ENCODE results near the gene RERE.
"Not testable (repeated sequence)": the region's sequence is repeated elsewhere in the genome, so short reads cannot be mapped to it uniquely, and the experiment has no call there.

RERE gene

GRCh38 chr1:8631163-8631562 is 186.3 kb downstream of the RERE start:
- no peak for DNase-seq

- peak; percentile 68 for DNase-seq
Observed at GRCh38 chr1:8629241-8630091, 188.0 kb downstream of the RERE start.

GRCh38 chr1:8628606-8629005 is 188.8 kb downstream of the RERE start:
- DNase-seq, result no peak

- no peak for DNase-seq
Observed at GRCh38 chr1:8627728-8628127, 189.7 kb downstream of the RERE start.

GRCh38 chr1:8625981-8626898 is 191.2 kb downstream of the RERE start:
- no peak for DNase-seq

GRCh38 chr1:8625491-8625890 is 191.9 kb downstream of the RERE start:
- no peak for DNase-seq

GRCh38 chr1:8623651-8624192 is 193.7 kb downstream of the RERE start:
- not testable (repeated sequence) for DNase-seq

GRCh38 chr1:8621785-8622348 is 195.6 kb downstream of the RERE start:
- DNase-seq, result not testable (repeated sequence)

GRCh38 chr1:8621034-8621582 is 196.3 kb downstream of the RERE start:
- DNase-seq, result not testable (repeated sequence)

- not testable (repeated sequence) for DNase-seq
Observed at GRCh38 chr1:8619917-8620502, 197.4 kb downstream of the RERE start.

- not testable (repeated sequence) for DNase-seq
Observed at GRCh38 chr1:8619419-8619818, 198.0 kb downstream of the RERE start.

- DNase-seq, result not testable (repeated sequence)
Observed at GRCh38 chr1:8616791-8617190, 200.6 kb downstream of the RERE start.

GRCh38 chr1:8611634-8612515 is 205.6 kb downstream of the RERE start:
- peak; percentile 42 for DNase-seq

GRCh38 chr1:8607906-8608305 is 209.5 kb downstream of the RERE start:
- no peak for DNase-seq

GRCh38 chr1:8604041-8604945 is 213.1 kb downstream of the RERE start:
- DNase-seq, result no peak

- no peak for DNase-seq
Observed at GRCh38 chr1:8603220-8603616, 214.2 kb downstream of the RERE start.

- DNase-seq, result no peak
Observed at GRCh38 chr1:8602471-8603219, 214.8 kb downstream of the RERE start.

GRCh38 chr1:8600336-8600735 is 217.1 kb downstream of the RERE start:
- DNase-seq, result no peak

- no peak for DNase-seq
Observed at GRCh38 chr1:8599646-8600212, 217.7 kb downstream of the RERE start.
